Neutrophil (primary cell): ENCODE results near the gene GRM1.

Experiments
- H3K27ac ChIP-seq: fragments of 200-600 bp; sonication (generic); 2 replicates; pipeline ENCODE4 v1.5.1; 2016; ENCODE audit warnings: mild to moderate bottlenecking, moderate library complexity
- H3K27me3 ChIP-seq: fragments of 200-600 bp; sonication (generic); 2 replicates; pipeline ENCODE4 v1.6.0; 2016; ENCODE audit warnings: mild to moderate bottlenecking
- H3K36me3 ChIP-seq: fragments of 200-600 bp; sonication (generic); 2 replicates; pipeline ENCODE4 v1.5.1; 2017
- H3K4me1 ChIP-seq, 2 experiments: fragments of 200-600 bp in 1 of 2; sonication (generic) in 1 of 2; 1 replicate in 1 of 2; 2 replicates in 1 of 2; pipeline versions ENCODE4 v1.5.1 to v1.6.1; 2013 to 2016; ENCODE audit warnings: low read depth in 1 of 2, low read length in 1 of 2, mild to moderate bottlenecking in 1 of 2, moderate library complexity in 1 of 2; ENCODE audit not compliant: control insufficient read depth in 1 of 2, insufficient read depth in 1 of 2
- H3K4me3 ChIP-seq, 2 experiments: fragments of 200-600 bp in 1 of 2; sonication (generic) in 1 of 2; 1 replicate in 1 of 2; 2 replicates in 1 of 2; pipeline ENCODE4 v1.5.1; 2013 to 2016; ENCODE audit warnings: low read depth in 1 of 2, low read length in 1 of 2, mild to moderate bottlenecking in 1 of 2, moderate library complexity in 1 of 2
- H3K9me3 ChIP-seq: fragments of 200-600 bp; sonication (generic); 2 replicates; pipeline ENCODE4 v1.5.1; 2016
- TF ChIP-seq, protein P1 (sequence below): fragments of 200-600 bp; sonication (generic); IDR thresholded peaks from 2 replicates; pipeline ENCODE4 v1.5.1; 2016; ENCODE audit warnings: antibody characterized with exemption

GRM1 gene

GRCh38 chr6:146336191-146336590, 307.3 kb downstream of the GRM1 start:
- Histone ChIP-seq H3K27ac (no peak overlapping the region), H3K36me3 (no peaks in the 10 kb centered on the region), H3K4me1 (no peaks in the 10 kb centered on the region), H3K4me3 (no peak overlapping the region), H3K27me3 (no peaks in the 10 kb centered on the region), H3K9me3 (no peaks in the 10 kb centered on the region)
- TF ChIP-seq, protein P1, sequence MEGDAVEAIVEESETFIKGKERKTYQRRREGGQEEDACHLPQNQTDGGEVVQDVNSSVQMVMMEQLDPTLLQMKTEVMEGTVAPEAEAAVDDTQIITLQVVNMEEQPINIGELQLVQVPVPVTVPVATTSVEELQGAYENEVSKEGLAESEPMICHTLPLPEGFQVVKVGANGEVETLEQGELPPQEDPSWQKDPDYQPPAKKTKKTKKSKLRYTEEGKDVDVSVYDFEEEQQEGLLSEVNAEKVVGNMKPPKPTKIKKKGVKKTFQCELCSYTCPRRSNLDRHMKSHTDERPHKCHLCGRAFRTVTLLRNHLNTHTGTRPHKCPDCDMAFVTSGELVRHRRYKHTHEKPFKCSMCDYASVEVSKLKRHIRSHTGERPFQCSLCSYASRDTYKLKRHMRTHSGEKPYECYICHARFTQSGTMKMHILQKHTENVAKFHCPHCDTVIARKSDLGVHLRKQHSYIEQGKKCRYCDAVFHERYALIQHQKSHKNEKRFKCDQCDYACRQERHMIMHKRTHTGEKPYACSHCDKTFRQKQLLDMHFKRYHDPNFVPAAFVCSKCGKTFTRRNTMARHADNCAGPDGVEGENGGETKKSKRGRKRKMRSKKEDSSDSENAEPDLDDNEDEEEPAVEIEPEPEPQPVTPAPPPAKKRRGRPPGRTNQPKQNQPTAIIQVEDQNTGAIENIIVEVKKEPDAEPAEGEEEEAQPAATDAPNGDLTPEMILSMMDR = no peak

GRCh38 chr6:146337376-146337775, 308.5 kb downstream of the GRM1 start:
- H3K27ac ChIP-seq = no peak overlapping the region
- H3K27me3 ChIP-seq = no peaks in the 10 kb centered on the region
- H3K36me3 ChIP-seq = no peaks in the 10 kb centered on the region
- H3K9me3 ChIP-seq = no peaks in the 10 kb centered on the region
- H3K4me1 ChIP-seq = no peaks in the 10 kb centered on the region
- TF ChIP-seq, protein P1 = no peak
- no peak overlapping the region for H3K4me3 ChIP-seq

DNA sequence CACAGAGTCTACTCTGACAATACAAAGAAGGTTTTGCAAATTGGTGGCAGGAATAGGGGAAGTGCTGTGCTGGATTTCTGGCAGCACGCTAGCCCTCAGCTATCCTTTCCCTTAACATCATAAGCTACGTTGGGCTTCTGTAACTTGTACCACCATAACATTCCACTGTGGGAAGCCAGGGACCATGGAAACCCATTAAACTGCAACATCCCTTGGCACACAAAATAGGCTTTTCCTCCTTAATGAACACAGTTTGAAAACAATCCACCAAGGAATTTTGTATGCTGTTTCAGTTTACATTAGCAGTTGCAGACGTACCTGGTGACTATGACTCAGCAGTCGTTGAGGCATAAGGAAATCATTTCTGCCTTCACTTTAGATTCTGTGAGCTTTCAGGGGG, 310.9 kb downstream of the GRM1 start:
- Histone ChIP-seq H3K27ac (no peak overlapping the region), H3K4me1 (no peaks in the 10 kb centered on the region), H3K36me3 (no peaks in the 10 kb centered on the region), H3K4me3 (no peak overlapping the region), H3K9me3 (no peaks in the 10 kb centered on the region), H3K27me3 (no peaks in the 10 kb centered on the region)
- TF ChIP-seq, protein P1 = no peak

- Histone ChIP-seq H3K27ac (no peak overlapping the region), H3K36me3 (no peaks in the 10 kb centered on the region), H3K9me3 (no peaks in the 10 kb centered on the region), H3K27me3 (no peaks in the 10 kb centered on the region), H3K4me1 (no peaks in the 10 kb centered on the region), H3K4me3 (no peak overlapping the region)
- TF ChIP-seq, protein P1 = no peak
Measured at GRCh38 chr6:146341493-146342230, 312.8 kb downstream of the GRM1 start.

- no peaks in the 10 kb centered on the region for H3K36me3 ChIP-seq
- TF ChIP-seq, protein P1 = no peak
- H3K9me3 ChIP-seq = no peaks in the 10 kb centered on the region
- H3K4me3 ChIP-seq = no peak overlapping the region
- H3K4me1 ChIP-seq = no peaks in the 10 kb centered on the region
- H3K27ac ChIP-seq = no peak overlapping the region
- H3K27me3 ChIP-seq = no peaks in the 10 kb centered on the region
Measured at GRCh38 chr6:146345598-146345997, 316.7 kb downstream of the GRM1 start.
